VCaP (cell line): ENCODE data around the gene MIEF2.
"Not testable (repeated sequence)": the region's sequence is repeated elsewhere in the genome, so short reads cannot be mapped to it uniquely, and the experiment has no call there.

ENCODE experiments used
- H3K27ac ChIP-seq: fragments of 450-650 bp; 2 replicates; pipeline ENCODE4 v1.5.1; 2017
- TF ChIP-seq, protein P1 (sequence below): fragments of 450-650 bp; conservative IDR thresholded peaks from 2 replicates; pipeline ENCODE4 v1.5.1; 2017; ENCODE audit warnings: mild to moderate bottlenecking, moderate library complexity

Gene MIEF2

DNA sequence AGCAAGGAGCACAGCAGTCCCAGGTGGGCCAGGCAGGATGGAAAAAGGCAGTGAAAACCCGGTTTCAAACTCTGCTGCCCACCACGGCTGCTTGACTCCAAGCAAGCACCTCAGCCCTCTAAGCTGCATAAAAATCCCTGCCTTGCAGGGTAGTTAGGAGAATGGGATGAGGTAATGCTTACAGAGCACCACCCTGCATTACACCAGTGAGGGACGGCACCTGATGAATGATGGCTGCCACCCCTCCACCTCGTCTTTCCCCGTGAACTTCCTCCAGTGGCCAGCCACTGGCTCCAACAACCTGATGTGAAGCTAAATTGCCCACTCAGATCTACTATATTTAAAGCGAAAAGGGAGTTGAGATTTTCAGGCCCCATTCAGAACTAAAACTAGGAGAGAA lies 21.3 kb downstream of the MIEF2 start:
- TF ChIP-seq, protein P1, sequence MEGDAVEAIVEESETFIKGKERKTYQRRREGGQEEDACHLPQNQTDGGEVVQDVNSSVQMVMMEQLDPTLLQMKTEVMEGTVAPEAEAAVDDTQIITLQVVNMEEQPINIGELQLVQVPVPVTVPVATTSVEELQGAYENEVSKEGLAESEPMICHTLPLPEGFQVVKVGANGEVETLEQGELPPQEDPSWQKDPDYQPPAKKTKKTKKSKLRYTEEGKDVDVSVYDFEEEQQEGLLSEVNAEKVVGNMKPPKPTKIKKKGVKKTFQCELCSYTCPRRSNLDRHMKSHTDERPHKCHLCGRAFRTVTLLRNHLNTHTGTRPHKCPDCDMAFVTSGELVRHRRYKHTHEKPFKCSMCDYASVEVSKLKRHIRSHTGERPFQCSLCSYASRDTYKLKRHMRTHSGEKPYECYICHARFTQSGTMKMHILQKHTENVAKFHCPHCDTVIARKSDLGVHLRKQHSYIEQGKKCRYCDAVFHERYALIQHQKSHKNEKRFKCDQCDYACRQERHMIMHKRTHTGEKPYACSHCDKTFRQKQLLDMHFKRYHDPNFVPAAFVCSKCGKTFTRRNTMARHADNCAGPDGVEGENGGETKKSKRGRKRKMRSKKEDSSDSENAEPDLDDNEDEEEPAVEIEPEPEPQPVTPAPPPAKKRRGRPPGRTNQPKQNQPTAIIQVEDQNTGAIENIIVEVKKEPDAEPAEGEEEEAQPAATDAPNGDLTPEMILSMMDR: no peak
- no peak overlapping the region for H3K27ac ChIP-seq

DNA sequence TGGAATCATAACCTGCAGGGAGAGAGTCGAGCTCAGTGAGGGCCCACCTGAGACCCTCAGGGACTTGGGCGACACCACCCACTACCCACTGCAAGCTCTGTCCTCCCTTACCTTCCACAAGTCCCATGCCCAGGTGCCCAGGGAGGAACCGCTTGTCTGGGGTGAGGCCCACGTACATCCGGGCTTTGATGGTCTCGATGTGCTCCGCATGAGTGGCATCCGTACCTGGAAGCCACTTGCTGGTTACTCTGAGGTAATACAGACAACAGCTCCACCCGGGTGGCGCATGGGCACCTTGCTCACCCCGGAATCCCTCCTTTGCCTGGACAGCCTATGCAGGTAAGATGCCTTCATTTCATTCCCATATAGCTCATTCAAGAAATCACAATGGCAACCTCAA lies 24.8 kb downstream of the MIEF2 start:
- TF ChIP-seq, protein P1: no peak
- H3K27ac ChIP-seq: no peak overlapping the region

DNA sequence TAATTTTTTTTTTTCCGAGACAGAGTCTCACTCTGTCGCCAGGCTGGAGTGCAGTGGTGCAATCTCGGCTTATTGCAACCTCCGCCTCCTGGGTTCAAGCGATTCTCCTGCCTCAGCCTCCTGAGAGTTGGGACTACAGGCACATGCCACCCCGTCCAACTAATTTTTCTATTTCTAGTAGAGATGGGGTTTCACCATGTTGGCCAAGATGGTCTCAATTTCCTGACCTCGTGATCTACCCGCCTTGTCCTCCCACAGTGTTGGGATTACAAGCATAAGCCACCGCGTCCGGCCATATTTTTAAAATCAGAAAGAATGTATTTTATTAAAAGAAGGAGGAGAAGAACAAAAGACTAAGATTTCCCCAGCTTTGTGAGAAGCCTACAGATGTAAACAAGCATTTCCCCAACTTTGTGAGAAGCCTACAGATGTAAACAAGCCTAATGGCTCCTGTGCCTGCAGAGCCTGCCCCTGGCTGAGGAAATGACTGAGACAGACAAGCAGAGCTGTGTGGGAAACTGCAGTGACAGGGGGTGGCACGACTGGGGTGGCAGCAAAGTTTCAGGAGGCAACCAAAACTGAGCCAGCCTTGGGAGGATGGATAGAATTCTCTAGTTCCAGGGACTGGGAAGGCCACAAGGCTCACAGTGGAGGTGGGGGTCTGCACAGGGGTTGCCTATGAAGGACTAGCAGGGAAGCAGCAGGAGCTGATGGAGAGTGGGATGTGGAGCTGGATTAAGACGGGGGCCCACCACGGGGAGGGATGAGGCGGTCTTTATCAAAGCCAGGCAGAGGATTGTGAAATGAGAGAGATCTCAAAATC lies 31.5 kb downstream of the MIEF2 start:
- TF ChIP-seq, protein P1: no peak
- H3K27ac ChIP-seq: no peak overlapping the region

DNA sequence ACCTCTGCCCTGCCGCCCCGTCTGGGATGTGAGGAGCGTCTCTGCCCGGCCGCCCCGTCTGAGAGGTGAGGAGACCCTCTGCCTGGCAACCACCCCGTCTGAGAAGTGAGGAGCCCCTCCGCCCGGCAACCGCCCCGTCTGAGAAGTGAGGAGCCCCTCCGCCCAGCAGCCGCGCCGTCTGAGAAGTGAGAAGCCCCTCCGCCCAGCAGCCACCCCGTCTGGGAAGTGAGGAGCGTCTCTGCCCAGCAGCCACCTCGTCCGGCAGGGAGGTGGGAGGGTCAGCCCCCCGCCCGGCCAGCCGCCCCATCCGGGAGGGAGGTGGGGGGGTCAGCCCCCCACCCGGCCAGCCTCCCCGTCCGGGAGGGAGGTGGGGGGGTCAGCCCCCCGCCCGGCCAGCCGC lies 37.6 kb downstream of the MIEF2 start:
- not testable (repeated sequence) for H3K27ac ChIP-seq

DNA sequence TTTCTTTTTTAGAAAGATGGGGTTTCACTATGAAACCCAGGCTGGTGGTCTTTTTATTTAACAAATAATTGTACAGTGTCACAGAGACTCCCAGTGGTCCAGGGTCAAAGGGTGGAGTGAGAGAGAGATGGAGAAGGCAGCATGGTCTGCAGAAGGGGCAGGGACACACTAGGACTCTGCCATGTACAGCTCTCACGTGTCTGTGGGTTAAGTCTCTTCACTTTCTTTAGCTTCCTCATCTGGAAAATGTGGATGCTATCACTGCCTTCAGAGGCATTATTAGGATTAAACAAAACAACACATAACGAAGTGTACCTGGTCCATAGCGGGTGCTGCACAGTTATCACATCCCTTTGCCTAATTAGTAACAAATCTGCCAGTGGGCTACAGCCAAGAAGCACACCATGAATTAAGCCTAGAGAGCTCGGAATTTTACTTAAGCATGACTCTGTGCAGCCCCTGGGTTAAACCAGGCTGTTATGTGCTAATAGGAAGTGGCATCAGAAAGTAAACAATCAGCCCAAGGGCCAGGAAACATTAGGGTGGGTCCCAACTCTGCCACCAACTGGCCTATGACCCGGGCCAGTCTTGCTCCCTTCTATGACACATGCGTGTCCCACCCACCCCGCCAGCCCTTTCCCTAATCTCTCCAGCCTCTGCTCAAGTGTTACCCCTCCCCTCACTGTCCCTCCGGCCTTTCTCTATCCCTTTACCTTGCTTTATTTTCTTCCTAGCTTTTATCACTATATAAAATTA lies 40.4 kb downstream of the MIEF2 start:
- no peak overlapping the region for H3K27ac ChIP-seq
- TF ChIP-seq, protein P1: no peak

DNA sequence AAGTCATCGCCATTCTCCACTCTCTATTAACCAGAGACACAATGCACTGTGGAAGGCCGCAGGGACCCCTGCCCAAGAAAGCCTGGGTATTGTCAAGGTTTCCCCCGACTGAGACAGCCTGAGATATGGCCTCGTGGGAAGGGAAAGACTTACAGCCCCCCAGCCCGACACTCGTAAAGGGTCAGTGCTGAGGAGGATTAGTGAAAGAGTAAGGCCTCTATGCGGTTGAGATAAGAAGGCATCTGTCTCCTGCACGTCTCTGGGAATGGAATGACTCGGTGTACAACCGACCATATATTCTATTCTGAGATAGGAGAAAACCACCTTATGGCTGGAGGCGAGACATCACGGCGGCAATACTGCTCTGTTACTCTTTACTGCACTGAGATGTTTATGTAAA lies 42.7 kb downstream of the MIEF2 start:
- peak overlapping the region; percentile 21; the same call in 1 of the 2 replicates for H3K27ac ChIP-seq

DNA sequence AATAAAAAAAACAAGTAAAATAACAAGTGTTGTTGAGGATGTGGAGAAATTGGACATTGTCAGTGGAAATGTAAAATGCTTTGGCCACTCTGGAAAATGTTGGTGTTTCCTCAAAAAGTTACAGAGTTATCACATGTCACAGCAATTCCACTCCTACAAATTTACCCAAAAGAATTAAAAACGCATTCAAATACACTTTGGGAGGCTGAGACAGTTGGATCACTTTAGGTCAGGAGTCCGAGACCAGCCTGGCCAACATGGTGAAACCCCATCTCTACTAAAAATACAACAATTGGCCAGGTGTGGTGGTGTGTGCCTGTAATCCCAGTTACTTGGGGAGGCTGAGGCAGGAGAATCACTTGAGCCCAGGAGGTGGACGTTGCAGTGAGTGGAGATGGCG lies 48.7 kb downstream of the MIEF2 start:
- no peak overlapping the region for H3K27ac ChIP-seq
- TF ChIP-seq, protein P1: no peak

DNA sequence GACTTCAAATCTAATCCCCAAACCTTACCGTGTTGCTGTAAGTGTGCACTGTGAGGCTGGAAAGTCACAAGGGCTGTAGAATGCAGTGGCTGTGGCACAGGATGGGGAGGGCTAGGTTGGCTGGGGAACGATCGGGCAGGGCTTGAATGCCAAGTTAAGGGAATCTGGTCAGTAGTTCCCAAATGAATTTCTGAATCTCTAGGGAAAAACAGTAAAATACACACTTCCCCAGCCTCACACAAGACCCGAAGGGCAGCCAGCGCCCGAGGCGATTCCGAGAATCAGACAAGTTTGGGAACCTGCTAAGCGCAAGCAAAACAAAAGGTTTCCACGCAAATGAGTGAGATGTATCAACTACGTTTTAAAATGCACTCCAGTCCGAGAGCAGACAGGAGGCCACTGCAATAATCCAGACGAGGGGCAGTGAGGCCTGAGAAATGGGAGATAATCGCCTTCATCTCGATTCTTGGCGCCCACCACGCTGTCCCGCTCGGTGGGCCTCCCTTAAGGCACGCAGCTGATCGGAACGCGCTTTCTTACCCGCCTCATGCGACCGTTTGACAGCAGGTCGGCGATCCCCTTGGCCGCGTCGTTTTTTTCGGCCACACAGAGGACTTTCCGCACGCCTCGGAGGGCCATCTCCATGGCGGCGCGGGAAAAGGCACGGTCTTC lies 53.7 kb downstream of the MIEF2 start:
- TF ChIP-seq, protein P1: no peak
- H3K27ac ChIP-seq: peak overlapping the region; percentile 87
